Measurements from ENCODE around the gene AKNA. TPM values are rescaled to one million over a fixed set of nuclear protein-coding genes. Genes with fewer than 3 reads are reported as not detected.

The AKNA gene
- polyA plus RNA-seq, 3 donors, result 3.3 to 147 (median 7.3) TPM

- Mint-ChIP-seq H3K27me3 (ENCODE audit: low read depth in 3 of 3) (no peaks in the 10 kb centered on the region), H3K4me1 (peaks cover 87% of the 10 kb centered on the region), H3K27ac (peak overlapping the region; percentile 95 to 98 (median 97)), H3K9me3 (peaks cover 0 to 5% (median 0%) of the 10 kb centered on the region in 7 donors), H3K4me3 (peak overlapping the region in 1 of 2 donors; percentile 31), H3K36me3 (peaks cover 78 to 90% of the 10 kb centered on the region in 2 donors)
- 86% methylated on average over 6 of the region's 6 CpGs for WGBS (ENCODE audit: insufficient coverage)
- peaks cover 68 to 85% of the 10 kb centered on the region in 2 donors for H3K36me3 ChIP-seq (replicated peaks in 1 of 2; ENCODE audit: control insufficient read depth in 1 of 2, insufficient read depth in 2 of 2, low read length in 2 of 2)
- peak overlapping the region; percentile 57 for H3K9ac ChIP-seq (ENCODE audit: insufficient read depth, low read length, poor library complexity, severe bottlenecking)
- H3K27me3 ChIP-seq (ENCODE audit: control insufficient read depth in 2 of 2, insufficient read depth in 2 of 2, low read length in 2 of 2), result no peaks in the 10 kb centered on the region
- no peaks in the 10 kb centered on the region for H3K9me3 ChIP-seq (replicated peaks in 1 of 2; ENCODE audit: control insufficient read depth in 1 of 2, insufficient read depth in 1 of 2, low read length in 2 of 2)
- H3K4me3 ChIP-seq (replicated peaks in 1 of 3; ENCODE audit: low read depth in 2 of 3, low read length in 3 of 3), result peak overlapping the region in 1 of 3 experiments; percentile 34
- H2AFZ ChIP-seq (ENCODE audit: insufficient read depth, low read depth, low read length, poor library complexity, severe bottlenecking), result no peak overlapping the region
- peak overlapping the region; percentile 34 for H3K4me2 ChIP-seq (replicated peaks; ENCODE audit: extremely low read depth, low read length, poor library complexity, severe bottlenecking)
- peaks cover 7% of the 10 kb centered on the region for H4K20me1 ChIP-seq (ENCODE audit: insufficient read depth, low read length)
- intact Hi-C loops (cut with micrococcal nuclease), result no loop called here
- no peak for DNase-seq
- peak overlapping the region; percentile 91 to 96 for H3K27ac ChIP-seq (ENCODE audit: low read depth in 1 of 2, low read length in 2 of 2)
- TF ChIP-seq CTCF (IDR thresholded peaks at IDR 0.05), result no peak
- H3K4me1 ChIP-seq (ENCODE audit: control insufficient read depth in 1 of 2, insufficient read depth in 2 of 2, low read length in 2 of 2), result peaks cover 90 to 92% of the 10 kb centered on the region in 2 donors
- H3K79me2 ChIP-seq (ENCODE audit: insufficient read depth, low read length), result peaks cover 75% of the 10 kb centered on the region
These were observed 20.4 kb downstream of the AKNA start for GRCh38 chr9:114367366-114367765.

GRCh38 chr9:114366334-114367128, 21.3 kb downstream of the AKNA start:
- Histone ChIP-seq H3K36me3 (replicated peaks in 1 of 2; ENCODE audit: control insufficient read depth in 1 of 2, insufficient read depth in 2 of 2, low read length in 2 of 2) (peaks cover 73 to 88% of the 10 kb centered on the region in 2 donors), H2AFZ (ENCODE audit: insufficient read depth, low read depth, low read length, poor library complexity, severe bottlenecking) (no peak overlapping the region), H3K4me1 (ENCODE audit: control insufficient read depth in 1 of 2, insufficient read depth in 2 of 2, low read length in 2 of 2) (peaks cover 81 to 84% of the 10 kb centered on the region in 2 donors), H4K20me1 (ENCODE audit: insufficient read depth, low read length) (peaks cover 10% of the 10 kb centered on the region), H3K4me2 (replicated peaks; ENCODE audit: extremely low read depth, low read length, poor library complexity, severe bottlenecking) (peak overlapping the region; percentile 34), H3K9me3 (replicated peaks in 1 of 2; ENCODE audit: control insufficient read depth in 1 of 2, insufficient read depth in 1 of 2, low read length in 2 of 2) (no peaks in the 10 kb centered on the region), H3K79me2 (ENCODE audit: insufficient read depth, low read length) (peaks cover 75% of the 10 kb centered on the region), H3K9ac (ENCODE audit: insufficient read depth, low read length, poor library complexity, severe bottlenecking) (peak overlapping the region; percentile 57), H3K4me3 (replicated peaks in 1 of 3; ENCODE audit: low read depth in 2 of 3, low read length in 3 of 3) (peak overlapping the region in 1 of 3 experiments; percentile 34), H3K27ac (ENCODE audit: low read depth in 1 of 2, low read length in 2 of 2) (peak overlapping the region; percentile 91 to 96), H3K27me3 (ENCODE audit: control insufficient read depth in 2 of 2, insufficient read depth in 2 of 2, low read length in 2 of 2) (no peaks in the 10 kb centered on the region)
- Mint-ChIP-seq H3K36me3 (peaks cover 80 to 92% of the 10 kb centered on the region in 2 donors), H3K27me3 (ENCODE audit: low read depth in 3 of 3) (no peaks in the 10 kb centered on the region), H3K27ac (peak overlapping the region; percentile 95 to 98 (median 97)), H3K4me1 (peaks cover 79% of the 10 kb centered on the region), H3K4me3 (peak overlapping the region; percentile 49 to 56), H3K9me3 (peaks cover 0 to 5% (median 0%) of the 10 kb centered on the region in 7 donors)
- intact Hi-C loops (cut with micrococcal nuclease), result no loop called here
- no peak for TF ChIP-seq CTCF (IDR thresholded peaks at IDR 0.05)
- peak; percentile 65 to 82 (median 70) for DNase-seq
- 9% methylated on average over 6 of the region's 10 CpGs for WGBS (ENCODE audit: insufficient coverage)
